NCI-H2029 (cell line): ENCODE results near the gene AGBL4.

ENCODE experiments used
- DNase-seq: peaks from one replicate; lab custom pipeline; 2025; lab: John Stamatoyannopoulos, UW

The AGBL4 gene

GRCh38 chr1:48725341-48726046, 1298.3 kb downstream of the AGBL4 start:
- no peak for DNase-seq

- no peak for DNase-seq
Measured at GRCh38 chr1:48720929-48721328, 1302.8 kb downstream of the AGBL4 start.

- DNase-seq: no peak
Measured at GRCh38 chr1:48718705-48719104, 1305.0 kb downstream of the AGBL4 start.

GRCh38 chr1:48718116-48718630, 1305.6 kb downstream of the AGBL4 start:
- no peak for DNase-seq

- DNase-seq: peak; percentile 12
Measured at GRCh38 chr1:48717082-48717481, 1306.7 kb downstream of the AGBL4 start.

- no peak for DNase-seq
Measured at GRCh38 chr1:48715921-48716320, 1307.8 kb downstream of the AGBL4 start.

- DNase-seq: no peak
Measured at GRCh38 chr1:48710915-48711314, 1312.8 kb downstream of the AGBL4 start.

- no peak for DNase-seq
Measured at GRCh38 chr1:48710318-48710717, 1313.4 kb downstream of the AGBL4 start.

GRCh38 chr1:48704736-48705135, 1319.0 kb downstream of the AGBL4 start:
- DNase-seq: no peak

GRCh38 chr1:48701445-48701844, 1322.3 kb downstream of the AGBL4 start:
- no peak for DNase-seq

GRCh38 chr1:48697066-48697707, 1326.6 kb downstream of the AGBL4 start:
- peak; percentile 69 for DNase-seq

- DNase-seq: no peak
Measured at GRCh38 chr1:48695161-48695560, 1328.6 kb downstream of the AGBL4 start.

- no peak for DNase-seq
Measured at GRCh38 chr1:48693674-48694320, 1330.0 kb downstream of the AGBL4 start.

- no peak for DNase-seq
Measured at GRCh38 chr1:48693180-48693579, 1330.6 kb downstream of the AGBL4 start.

- no peak for DNase-seq
Measured at GRCh38 chr1:48692235-48692634, 1331.5 kb downstream of the AGBL4 start.

- no peak for DNase-seq
Measured at GRCh38 chr1:48691429-48692001, 1332.2 kb downstream of the AGBL4 start.

GRCh38 chr1:48688102-48688760, 1335.5 kb downstream of the AGBL4 start:
- DNase-seq: no peak

- DNase-seq: peak; percentile 52
Measured at GRCh38 chr1:48687282-48688045, 1336.3 kb downstream of the AGBL4 start.

- DNase-seq: no peak
Measured at GRCh38 chr1:48686159-48686558, 1337.6 kb downstream of the AGBL4 start.

GRCh38 chr1:48684381-48684780, 1339.4 kb downstream of the AGBL4 start:
- no peak for DNase-seq

GRCh38 chr1:48683839-48684238, 1339.9 kb downstream of the AGBL4 start:
- no peak for DNase-seq
